ENCODE data around the gene PKP2.

Gene PKP2

GRCh38 chr12:32742133-32742532, 154.4 kb downstream of the PKP2 start:
- DNase-seq = no peak

Data from DMS53 (cell line).